ENCODE data around the gene EIF1B.
"Not testable (repeated sequence)": the region's sequence is repeated elsewhere in the genome, so short reads cannot be mapped to it uniquely, and the experiment has no call there.

Gene EIF1B

GRCh38 chr3:40309418-40309924, at the start of gene EIF1B:
Gene EIF1B, plus strand, starts transcription at chr3:40309707. Its CDS starts 235 bp downstream, at chr3:40309942.
- peak; percentile 99 for DNase-seq (ENCODE audit: low read depth, low spot score)

GRCh38 chr3:40262331-40262730, 47.2 kb upstream of the EIF1B start:
- DNase-seq (ENCODE audit: low read depth, low spot score), result no peak

DNA sequence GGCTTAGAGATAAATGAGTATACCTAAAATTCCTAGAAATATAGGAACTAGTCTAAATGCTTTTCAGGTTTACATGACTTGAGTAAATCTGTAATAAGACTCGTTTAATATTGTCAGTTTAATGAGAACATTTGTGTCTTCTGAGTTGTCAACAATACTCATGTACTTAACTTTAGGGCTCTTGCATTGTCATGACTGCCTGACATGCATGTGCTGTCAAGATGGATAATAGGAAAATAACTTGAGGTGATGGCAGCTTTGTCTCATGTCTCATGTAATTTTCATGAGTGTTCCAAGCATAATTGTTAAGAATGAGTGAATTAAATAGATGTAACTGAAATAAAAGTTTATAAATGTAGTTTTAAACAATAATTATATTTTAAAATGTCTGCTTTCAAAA, 45.1 kb upstream of the EIF1B start:
- DNase-seq (ENCODE audit: low read depth, low spot score), result no peak

DNA sequence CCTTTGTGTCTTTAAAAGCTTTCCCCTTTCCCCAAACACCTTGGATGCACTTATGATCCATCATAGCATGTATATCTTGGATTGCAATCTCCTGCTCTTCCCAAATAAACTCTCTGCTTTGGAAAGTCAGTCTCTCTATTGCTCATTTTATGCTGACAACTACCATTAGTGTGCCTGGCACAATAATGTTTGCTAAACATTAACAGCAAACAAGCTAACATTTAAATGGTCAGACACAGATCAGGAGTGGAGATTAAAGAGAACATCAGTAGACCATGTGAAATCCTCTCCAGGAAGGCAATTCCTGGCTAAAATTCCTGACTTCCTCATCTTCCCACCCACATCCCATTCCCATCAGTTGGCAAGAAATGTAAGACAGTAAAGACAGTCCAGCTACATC, 44.3 kb upstream of the EIF1B start:
- no peak for DNase-seq (ENCODE audit: low read depth, low spot score)

DNA sequence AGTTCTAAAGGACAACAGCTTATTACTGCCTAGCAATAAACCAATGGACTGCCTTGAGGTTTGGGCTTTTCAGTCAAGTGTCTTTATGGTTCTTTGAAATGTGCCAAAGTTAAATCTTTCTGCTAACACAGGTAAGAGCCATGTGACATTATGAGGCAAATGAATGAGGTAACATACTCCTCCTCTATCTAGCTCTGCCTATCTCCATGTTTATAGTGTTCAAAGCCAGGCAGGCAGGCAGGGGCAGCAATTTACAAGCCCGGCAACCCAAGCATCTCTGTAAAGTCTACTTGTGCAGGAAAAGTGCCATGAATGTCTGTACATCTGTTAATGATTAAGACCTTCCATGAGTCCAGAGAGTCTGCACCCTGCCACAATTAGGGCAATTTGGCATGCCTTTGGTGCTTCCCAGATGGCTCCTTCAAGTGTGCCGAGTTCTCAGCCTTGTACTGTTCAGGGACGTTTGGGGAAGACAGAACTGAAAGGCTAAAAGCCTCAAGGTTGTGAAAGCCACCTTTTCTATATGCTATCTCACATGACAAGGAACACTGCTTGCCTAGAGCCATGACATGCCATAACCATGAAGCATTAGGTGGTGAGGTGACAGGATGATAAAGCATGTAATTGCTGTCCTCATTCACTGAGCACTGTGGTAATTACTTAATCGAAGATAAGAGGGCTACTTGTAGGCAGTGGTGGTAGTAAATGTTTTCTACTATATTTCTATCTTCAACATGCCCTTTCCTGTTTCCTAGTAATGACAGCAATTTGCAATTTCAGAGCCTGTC, 41.4 kb upstream of the EIF1B start:
- no peak for DNase-seq (ENCODE audit: low read depth, low spot score)

- no peak for DNase-seq (ENCODE audit: low read depth, low spot score)
Measured at GRCh38 chr3:40268802-40269524, 40.5 kb upstream of the EIF1B start.

- DNase-seq (ENCODE audit: low read depth, low spot score), result no peak
Measured at GRCh38 chr3:40278791-40279190, 30.7 kb upstream of the EIF1B start.

- DNase-seq (ENCODE audit: low read depth, low spot score), result no peak
Measured at GRCh38 chr3:40281995-40282394, 27.5 kb upstream of the EIF1B start.

- not testable (repeated sequence) for DNase-seq (ENCODE audit: low read depth, low spot score)
Measured at GRCh38 chr3:40283057-40283456, 26.4 kb upstream of the EIF1B start.

GRCh38 chr3:40287248-40287647, 22.3 kb upstream of the EIF1B start:
- no peak for DNase-seq (ENCODE audit: low read depth, low spot score)

- DNase-seq (ENCODE audit: low read depth, low spot score), result no peak
Measured at GRCh38 chr3:40290396-40290795, 19.1 kb upstream of the EIF1B start.

- no peak for DNase-seq (ENCODE audit: low read depth, low spot score)
Measured at GRCh38 chr3:40291471-40291870, 18.0 kb upstream of the EIF1B start.

DNA sequence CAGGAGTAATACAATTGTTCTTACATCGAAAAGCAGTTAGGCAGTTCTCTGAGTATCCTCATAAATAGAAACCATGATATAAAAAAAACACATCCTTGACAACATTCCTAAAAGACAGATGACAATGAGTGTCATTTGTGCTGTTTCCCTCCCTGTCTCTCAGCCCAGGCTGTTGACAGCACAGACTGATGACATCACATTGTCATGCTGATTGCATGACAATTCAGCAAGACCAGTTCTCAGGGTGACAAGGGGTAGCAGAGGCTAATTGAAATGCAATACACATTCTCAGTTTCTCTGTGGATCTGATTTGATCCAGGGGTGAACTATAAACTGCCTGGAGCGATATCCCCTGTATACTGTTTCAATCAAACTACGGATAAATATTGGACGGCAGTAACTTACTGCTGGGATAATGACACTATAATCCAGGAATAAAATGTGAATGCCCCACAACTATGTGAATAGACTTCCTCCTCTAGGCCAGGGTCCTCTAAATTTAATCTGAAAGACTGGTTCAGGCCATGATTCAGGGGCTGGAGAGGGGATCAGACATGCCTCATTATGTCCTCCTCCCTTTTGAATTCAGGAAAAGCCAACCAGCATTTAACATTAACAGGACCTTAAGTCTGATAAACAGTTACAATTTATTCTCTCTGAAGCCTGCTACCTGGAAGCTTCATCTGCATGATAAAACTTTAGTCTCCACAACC, 16.7 kb upstream of the EIF1B start:
- peak; percentile 19 for DNase-seq (ENCODE audit: low read depth, low spot score)

- DNase-seq (ENCODE audit: low read depth, low spot score), result no peak
Measured at GRCh38 chr3:40294434-40294833, 15.1 kb upstream of the EIF1B start.

DNA sequence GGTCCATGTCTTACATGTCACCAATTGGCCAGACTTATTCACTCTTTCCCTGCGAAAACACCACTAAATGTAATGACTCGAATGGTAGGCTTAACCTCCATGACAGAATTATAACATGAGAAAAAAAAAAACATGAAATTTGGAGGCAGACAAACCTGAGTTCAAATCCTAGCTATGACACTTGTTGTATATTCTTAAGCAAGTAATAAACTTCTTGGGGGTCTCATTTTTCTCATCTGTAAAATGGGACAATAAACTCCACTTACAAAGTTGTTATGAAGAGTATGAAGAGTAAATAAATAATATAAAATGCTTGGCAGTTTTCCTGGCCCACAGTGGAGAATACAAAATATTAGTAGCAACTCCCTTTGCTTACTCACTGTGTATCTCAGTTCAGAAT, 11.4 kb upstream of the EIF1B start:
- no peak for DNase-seq (ENCODE audit: low read depth, low spot score)

DNA sequence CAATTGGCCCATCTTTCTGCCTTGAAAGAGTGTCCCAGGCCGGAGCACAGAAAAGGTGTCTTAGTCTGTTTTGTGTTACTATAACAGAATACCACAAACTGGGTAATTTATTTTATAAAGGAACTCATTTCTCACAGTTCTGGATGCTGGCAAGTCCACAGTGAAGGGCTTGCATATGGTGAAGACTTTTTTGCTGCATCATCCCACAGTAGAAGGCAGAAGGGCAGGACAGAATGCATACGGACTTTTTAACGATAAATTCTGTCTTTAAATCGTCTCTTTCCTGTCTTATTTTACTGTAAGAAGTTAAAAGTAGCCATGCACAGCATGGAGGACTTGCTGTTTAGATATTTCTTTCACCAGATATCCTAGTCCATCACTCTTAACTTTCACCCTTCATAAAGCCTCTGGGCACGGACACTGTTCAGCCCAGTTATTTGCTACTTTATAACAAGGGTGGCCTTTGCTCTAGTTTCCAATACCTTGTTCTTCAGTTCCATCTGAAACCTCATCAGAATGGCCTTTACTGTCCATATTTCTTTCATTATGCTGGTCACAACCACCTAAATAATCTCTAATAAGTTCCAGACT, 10.3 kb upstream of the EIF1B start:
- DNase-seq (ENCODE audit: low read depth, low spot score), result no peak

DNA sequence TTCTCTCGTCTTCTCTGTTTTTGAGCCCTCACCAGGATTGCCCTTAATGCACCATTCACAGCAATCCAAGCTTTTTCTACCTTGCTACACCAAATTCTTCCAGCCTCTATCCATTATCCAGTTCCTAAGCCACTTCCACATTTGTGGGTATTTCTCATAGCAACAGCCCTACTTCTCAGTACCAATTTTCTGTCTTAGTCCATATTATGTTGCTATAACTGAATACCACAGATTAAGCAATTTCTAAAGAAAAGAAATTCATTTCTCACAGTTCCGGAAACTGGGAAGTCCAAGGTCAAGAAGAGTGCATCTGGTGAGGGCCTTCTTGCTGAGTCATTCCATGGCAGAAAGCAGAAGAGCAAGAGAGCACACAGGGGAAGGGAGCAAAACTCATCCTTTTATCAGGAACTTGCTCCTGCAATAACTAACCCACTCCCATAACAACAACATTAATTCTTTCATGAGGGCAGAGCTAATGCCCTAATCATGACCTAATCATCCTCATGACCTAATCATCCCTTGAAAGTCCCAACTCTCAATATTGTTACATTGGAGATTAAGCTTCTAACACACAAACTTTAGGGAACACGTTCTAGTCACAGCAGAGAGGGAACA, 9.7 kb upstream of the EIF1B start:
- peak; percentile 16 for DNase-seq (ENCODE audit: low read depth, low spot score)

- no peak for DNase-seq (ENCODE audit: low read depth, low spot score)
Measured at GRCh38 chr3:40302784-40303183, 6.7 kb upstream of the EIF1B start.

GRCh38 chr3:40304352-40304751, 5.2 kb upstream of the EIF1B start:
- no peak for DNase-seq (ENCODE audit: low read depth, low spot score)

- DNase-seq (ENCODE audit: low read depth, low spot score), result no peak
Measured at GRCh38 chr3:40306336-40306735, 3.2 kb upstream of the EIF1B start.

GRCh38 chr3:40307176-40307575, 2.3 kb upstream of the EIF1B start:
- no peak for DNase-seq (ENCODE audit: low read depth, low spot score)
